ENCODE data around the gene AQP3.
"Not testable (repeated sequence)": the region's sequence is repeated elsewhere in the genome, so short reads cannot be mapped to it uniquely, and the experiment has no call there.

Gene AQP3

DNA sequence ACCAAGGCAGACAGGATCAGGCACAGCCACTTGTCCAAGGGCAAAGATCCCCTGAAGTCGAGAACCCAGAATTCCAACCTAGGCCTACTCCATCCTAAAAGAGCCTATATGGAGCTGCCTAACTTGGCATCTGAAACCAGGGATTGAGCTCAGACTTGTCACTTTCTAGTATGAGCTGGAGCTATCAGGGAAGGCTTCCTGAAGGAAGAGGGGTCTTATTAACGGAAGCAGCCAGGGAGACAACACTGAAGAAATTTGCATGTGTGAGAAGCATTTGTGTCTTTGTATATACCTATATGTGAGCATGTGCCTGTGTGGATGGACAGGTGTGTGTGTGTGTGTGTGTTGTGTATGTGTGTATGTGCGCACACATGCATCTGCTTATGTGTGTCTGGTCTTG lies 40.3 kb downstream of the AQP3 start:
- DNase-seq = no peak

DNA sequence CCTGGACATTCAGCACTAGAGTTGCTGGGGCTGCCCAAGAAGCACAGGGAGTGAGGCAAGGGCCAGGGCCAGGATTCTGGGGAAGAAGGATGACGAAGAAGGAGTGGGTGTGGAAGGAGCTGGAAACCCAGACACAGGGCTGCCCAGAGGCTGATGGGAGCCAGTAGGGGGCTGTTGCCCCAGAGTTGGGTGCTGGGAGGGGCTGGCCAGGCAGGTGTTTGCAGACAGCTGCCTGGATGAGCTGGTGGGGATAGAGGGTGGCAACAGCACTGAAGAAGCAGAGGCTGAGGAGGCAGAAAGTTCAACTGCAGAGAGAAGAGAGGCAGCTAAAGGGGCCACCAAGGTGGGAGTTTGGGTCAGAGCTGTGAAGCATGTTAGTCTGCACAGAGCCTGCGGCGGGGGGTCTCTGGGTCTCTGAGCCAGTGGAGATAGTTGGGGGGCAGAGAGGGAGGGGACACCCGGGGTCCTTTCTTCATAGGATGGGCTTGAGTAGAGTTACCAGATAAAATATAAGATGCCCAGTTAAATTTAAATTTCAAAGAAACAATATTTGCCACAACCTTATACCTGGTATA lies 42.5 kb downstream of the AQP3 start:
- no peak for DNase-seq

DNA sequence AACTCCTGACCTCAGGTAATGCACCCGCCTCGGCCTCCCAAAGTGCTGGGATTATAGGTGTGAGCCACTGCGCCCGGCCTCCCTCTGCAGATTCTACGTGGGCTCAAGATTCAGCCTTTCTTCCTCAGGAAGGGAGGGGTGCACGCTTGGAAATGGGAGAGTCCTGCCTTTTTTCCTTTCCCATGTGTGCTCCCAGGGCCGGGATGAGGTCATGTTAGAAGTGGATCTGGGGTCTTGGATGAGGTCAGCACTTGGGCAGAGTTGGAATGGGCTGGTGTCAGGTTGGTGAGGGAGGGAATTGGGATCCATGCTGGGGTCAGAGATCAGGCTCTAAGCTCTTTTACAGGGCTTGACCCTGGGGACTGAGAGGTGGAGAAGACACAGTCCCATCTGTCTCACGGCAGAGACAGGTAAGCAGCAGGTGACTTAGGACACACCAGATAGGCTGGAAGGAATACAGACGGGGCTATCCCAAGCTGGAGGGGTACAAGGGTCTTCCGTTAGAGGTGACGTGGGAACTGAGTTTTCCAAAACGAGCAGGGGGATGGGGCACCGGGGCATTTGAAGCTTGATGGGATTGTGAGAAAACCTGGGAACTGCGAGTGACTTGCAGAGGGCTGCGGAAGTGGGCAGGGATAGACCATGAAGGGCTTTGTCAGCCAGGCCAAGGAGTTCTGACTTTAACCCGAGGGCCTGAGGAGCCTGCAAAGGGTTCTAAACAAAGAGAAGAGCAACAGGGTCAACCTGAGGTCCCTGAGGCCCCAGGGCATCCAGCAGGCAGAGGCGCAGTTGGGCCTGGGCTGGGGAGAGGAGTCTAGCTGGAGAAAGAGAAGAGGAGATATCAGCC lies 43.2 kb downstream of the AQP3 start:
- DNase-seq = no peak

DNA sequence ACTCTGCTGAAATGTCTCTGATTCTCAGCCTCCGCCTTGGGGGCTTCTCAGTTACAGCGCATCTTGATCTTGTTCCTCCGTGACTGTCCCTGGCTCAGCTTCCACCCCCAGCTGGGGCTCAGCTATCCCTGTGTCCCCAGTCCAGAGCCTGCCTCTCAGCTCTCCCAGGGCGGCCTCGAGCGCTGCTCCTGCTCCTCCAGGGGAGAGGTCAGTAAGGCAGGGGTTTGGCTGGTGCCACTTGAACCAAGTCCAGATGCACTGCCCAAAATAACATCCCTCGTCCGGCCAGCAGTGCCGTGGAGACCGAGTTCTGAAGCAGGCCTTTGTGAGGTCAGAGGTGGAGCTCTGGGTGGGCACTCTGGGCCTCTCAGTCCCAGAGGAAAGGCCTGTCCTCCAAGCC lies 45.0 kb downstream of the AQP3 start, which contains the start of gene AQP7:
AQP7 (minus strand) TSS at position 198 of the 400 bp plus-strand sequence. CDS start 1,306 bp downstream, outside the sequence.
- DNase-seq = not testable (repeated sequence)

DNA sequence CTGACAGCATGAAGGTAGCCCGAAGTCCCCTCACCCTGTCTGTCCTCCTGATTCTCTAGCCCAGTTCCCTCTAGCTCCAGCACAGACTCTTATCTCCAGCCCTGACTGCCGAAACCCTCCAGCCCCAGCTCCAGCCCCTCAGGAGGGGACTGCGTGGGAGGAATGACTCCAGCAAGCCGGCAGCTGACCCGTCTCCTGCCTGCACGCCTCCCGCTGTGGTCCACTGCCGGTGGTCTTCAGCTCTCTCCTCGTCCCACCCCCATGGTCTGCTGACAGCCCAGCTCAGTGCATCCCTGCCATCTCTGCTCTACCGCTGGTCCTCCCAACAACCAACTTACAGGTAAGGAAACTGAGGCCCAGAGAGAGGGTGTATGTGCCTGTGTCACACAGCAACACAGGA lies 45.6 kb downstream of the AQP3 start:
- not testable (repeated sequence) for DNase-seq

DNA sequence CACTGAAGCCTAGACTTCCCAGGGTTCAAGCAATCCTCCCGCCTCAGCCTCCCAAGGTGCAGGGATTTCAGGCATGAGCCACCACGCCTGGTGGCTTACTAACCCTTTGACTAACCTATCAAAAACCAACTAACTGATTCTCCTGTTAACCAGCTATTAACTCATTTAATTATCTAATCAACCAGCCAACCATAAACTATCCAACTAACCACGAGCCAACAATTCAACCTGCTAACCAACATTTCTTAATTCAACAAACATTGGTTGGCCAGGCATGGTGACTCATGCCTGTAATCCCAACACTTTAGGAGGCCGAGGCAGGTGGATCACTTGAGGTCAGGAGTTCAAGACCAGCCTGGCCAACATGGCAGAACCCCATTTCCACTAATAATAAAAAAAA lies 48.3 kb downstream of the AQP3 start:
- not testable (repeated sequence) for DNase-seq

DNA sequence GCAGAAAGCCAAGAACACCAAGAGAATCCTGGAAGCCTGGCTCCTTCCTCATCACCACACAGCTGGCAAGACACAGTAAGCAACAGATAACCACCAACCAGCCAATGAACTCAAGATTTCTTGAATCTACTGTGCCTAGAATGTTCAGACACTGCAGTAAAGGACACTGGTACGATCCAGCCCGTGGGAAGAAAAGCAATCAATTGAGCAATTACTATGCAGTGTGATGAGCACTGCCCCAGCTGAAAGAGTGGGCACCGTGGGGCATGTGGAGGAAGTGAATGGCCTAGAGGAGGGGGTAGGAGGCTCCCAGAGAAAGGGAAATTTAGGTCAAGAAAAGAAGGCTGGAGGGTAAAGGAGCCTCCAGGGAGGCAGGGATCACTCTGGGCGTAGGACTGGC lies 49.6 kb downstream of the AQP3 start:
- not testable (repeated sequence) for DNase-seq

DNA sequence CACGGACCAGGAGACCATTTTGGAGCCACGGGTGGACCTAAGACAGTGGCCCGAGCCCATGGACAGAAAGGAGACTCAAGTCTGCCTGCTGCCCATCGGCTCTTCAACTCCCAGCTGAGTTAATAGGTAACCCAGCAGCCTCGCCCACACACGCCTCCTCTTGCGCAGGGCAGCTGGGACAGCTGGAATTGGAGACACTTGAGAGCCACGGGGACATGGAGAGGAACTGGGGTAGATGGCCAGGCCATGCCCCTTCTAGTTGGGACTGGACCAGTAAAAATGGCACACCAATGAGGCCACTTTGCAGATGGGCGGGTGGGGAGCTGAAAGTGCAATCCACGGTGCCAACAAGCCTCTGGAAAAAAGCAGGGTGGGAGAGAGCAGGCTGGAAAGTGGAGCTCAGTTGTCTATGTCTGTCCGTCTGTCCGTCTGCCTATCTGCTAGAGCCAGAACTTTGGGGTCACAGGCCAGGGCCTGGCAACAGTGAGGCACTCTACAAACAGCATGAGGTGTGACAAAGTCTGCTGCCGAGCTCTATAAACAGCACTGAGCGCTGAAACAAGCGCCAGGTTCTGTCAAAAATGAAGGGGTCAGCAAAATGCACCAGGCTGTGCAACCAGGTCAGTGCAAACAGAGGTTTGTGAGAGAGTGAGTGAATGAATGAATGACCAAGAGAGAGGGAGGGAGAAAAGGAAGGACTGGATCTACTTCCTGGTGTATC lies 52.1 kb downstream of the AQP3 start:
- not testable (repeated sequence) for DNase-seq

DNA sequence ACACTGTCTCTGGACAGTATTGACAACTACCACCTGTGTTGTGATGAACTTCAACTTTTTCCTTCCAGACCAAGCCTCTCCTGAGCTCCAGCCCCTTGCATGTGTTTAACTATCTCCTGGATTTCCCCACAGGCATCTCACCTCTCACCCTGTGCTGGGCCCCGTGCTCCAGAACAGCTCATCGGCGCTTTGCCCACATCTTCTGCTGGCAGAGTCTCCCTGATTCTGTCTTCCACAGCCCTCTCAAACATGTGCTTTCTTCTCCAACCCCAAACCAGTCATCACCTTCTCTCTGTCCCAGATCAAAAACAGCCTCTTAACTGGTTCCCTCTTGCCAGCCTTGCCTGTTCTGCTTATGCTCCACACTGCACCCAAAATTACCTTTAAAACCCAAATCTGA lies 53.4 kb downstream of the AQP3 start:
- not testable (repeated sequence) for DNase-seq

DNA sequence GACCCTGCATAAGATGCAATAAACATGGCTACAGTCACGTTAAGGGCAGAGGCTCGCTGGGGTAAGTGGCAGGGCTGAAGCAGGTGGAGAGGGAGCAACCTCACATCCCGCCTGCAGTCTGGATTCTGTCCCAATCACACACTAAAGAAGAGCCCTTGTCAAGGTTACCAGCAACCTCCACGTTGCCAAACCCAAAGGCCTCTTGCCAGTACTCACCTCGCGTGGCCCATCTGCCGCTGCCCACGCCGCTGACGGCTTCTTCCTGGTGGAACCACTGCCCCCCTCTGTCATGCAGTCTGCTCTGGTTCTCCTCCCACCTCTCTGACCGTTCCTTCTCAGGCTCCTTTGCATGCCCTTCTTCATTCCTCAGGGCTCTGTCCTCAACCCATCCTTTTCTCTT lies 53.8 kb downstream of the AQP3 start:
- DNase-seq = no peak

DNA sequence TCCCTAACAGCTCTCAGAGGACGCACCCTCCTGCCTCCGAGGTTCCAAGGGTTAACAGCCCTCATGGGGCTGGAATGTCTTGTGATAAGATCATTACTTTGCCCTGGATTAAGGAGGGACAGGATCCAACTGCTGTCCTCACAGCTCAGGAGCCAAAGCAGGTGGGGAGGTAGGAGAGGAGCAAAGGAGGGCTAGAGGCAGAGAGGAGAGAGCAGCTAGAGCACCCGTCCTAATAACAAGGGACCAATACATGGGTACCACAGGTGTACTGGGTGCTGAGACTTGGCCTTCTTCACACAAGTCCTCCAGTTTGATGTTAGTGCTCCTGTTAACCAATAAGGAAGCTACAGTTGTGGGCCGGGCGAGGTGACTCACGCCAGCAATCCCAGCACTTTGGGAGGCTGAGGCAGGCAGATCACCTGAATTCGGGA lies 54.8 kb downstream of the AQP3 start:
- not testable (repeated sequence) for DNase-seq

Measured in NCI-H187 (cell line).